ENCODE measurements around the gene ATP1A2. TPM values are rescaled to one million over a fixed set of nuclear protein-coding genes. Genes with fewer than 3 reads are reported as not detected.

ATP1A2 gene
- polyA plus RNA-seq, 1 donor from 2014 or later = not detected

Other genes with a start within 250 kb of the ATP1A2 start
- gene CFAP45, start 215.6 kb upstream of the ATP1A2 start, polyA plus RNA-seq = 1.2 TPM
- 1,399 TPM for gene TAGLN2, start 190.3 kb upstream of the ATP1A2 start, polyA plus RNA-seq
- 0.08 TPM for gene IGSF9, start 170.1 kb upstream of the ATP1A2 start, polyA plus RNA-seq
- gene SLAMF9, start 161.5 kb upstream of the ATP1A2 start, polyA plus RNA-seq = not detected
- 1.9 TPM for gene PIGM, start 83.8 kb upstream of the ATP1A2 start, polyA plus RNA-seq
- gene KCNJ10, start 45.6 kb upstream of the ATP1A2 start, polyA plus RNA-seq = not detected
- not detected for gene KCNJ9, start 34.2 kb upstream of the ATP1A2 start, polyA plus RNA-seq
- 35.4 TPM for gene IGSF8, start 17.1 kb upstream of the ATP1A2 start, polyA plus RNA-seq
- gene ATP1A4, start 35.8 kb downstream of the ATP1A2 start, polyA plus RNA-seq = not detected
- gene CASQ1, start 74.8 kb downstream of the ATP1A2 start, polyA plus RNA-seq = not detected
- 19.4 TPM for gene PEA15, start 89.6 kb downstream of the ATP1A2 start, polyA plus RNA-seq
- 57.8 TPM for gene DCAF8, start 146.8 kb downstream of the ATP1A2 start, polyA plus RNA-seq
- 37.8 TPM for gene PEX19, start 169.4 kb downstream of the ATP1A2 start, polyA plus RNA-seq
- 90.2 TPM for gene COPA, start 227.5 kb downstream of the ATP1A2 start, polyA plus RNA-seq
- gene NCSTN, start 227.6 kb downstream of the ATP1A2 start, polyA plus RNA-seq = 66.0 TPM